MM.1S (cell line): Measurements from ENCODE around the gene MTA3.

Experiments used
- CTCF ChIP-seq: fragments of 300-600 bp; sonication (generic); IDR thresholded peaks from 2 replicates; pipeline ENCODE4 v1.5.1; 2016; ENCODE audit warnings: antibody characterized with exemption, low read length, mixed read lengths
- EZH2phosphoT487 ChIP-seq: fragments of 300-600 bp; sonication (generic); IDR thresholded peaks from 2 replicates; pipeline ENCODE4 v1.6.1; 2018; ENCODE audit warnings: antibody characterized with exemption, low read length

GRCh38 chr2:42792583-42793333 lies 224.3 kb downstream of the MTA3 start, which contains the start of gene HAAO:
- no peak for TF ChIP-seq CTCF
- TF ChIP-seq EZH2phosphoT487, result no peak
